Measurements from ENCODE around the gene MAP3K13. TPM values are rescaled to one million over a fixed set of nuclear protein-coding genes. Genes with fewer than 3 reads are reported as not detected.

Gene MAP3K13
- total RNA-seq, 1 donor from 2014 or later = 26.9 TPM

DNA sequence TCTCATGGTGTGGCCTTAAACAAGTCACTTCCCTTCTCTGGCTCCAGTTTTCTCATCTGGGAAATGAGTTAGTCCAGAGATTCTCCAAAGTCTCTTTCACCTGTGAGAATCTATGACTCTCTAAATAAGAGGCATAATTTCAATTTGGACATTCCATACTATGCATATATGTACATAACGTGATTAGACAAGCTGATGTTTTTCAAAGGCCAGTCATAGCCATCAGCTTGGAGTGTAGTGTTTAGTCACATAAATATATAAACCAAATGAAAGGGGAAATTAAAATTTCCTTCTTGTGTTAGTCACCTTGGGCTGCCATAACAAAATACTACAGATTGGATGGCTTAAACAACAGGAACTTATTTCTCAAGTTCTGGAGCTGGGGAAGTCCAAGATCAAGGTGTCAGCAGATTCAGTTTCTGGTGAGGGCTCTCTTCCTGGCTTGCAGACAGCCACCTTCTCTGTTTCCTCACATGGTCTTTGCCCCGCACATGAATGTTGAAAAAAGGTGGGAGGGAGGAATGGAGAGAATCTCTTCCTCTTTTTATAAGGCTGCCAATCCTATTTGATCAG lies 116.5 kb downstream of the MAP3K13 start:
- Mint-ChIP-seq H3K9me3 (ENCODE audit: unreplicated experiment) (no peaks in the 10 kb centered on the region), H3K4me3 (ENCODE audit: unreplicated experiment) (no peak overlapping the region), H3K36me3 (ENCODE audit: unreplicated experiment) (peaks cover 15% of the 10 kb centered on the region), H3K4me1 (ENCODE audit: unreplicated experiment) (no peaks in the 10 kb centered on the region), H3K27ac (ENCODE audit: unreplicated experiment) (no peak overlapping the region), H3K27me3 (ENCODE audit: unreplicated experiment) (no peaks in the 10 kb centered on the region)
- no peak for DNase-seq (ENCODE audit: extremely low spot score, unreplicated experiment)
- TF ChIP-seq, protein P1, sequence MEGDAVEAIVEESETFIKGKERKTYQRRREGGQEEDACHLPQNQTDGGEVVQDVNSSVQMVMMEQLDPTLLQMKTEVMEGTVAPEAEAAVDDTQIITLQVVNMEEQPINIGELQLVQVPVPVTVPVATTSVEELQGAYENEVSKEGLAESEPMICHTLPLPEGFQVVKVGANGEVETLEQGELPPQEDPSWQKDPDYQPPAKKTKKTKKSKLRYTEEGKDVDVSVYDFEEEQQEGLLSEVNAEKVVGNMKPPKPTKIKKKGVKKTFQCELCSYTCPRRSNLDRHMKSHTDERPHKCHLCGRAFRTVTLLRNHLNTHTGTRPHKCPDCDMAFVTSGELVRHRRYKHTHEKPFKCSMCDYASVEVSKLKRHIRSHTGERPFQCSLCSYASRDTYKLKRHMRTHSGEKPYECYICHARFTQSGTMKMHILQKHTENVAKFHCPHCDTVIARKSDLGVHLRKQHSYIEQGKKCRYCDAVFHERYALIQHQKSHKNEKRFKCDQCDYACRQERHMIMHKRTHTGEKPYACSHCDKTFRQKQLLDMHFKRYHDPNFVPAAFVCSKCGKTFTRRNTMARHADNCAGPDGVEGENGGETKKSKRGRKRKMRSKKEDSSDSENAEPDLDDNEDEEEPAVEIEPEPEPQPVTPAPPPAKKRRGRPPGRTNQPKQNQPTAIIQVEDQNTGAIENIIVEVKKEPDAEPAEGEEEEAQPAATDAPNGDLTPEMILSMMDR (IDR thresholded peaks at IDR 0.05) = no peak

DNA sequence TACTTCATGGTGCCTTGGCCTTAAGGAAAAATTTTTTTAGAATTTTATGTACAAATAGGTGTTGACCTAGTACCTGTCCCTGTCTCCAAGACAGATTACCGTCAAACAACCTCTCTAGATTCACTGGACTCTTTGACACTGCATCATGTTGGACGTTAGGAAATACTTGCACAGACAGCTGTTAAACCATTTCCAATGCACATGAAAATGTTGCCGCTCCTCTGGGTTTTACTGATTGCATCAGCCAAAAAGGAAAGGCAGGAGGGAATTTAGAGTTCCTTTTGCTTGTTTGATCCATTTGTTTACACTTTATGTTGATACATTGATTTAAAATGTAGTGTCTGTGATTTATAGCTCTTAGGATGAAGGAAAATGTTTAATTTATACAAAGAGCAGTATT lies 121.4 kb downstream of the MAP3K13 start:
- no peak for DNase-seq (ENCODE audit: extremely low spot score, unreplicated experiment)
- peaks cover 14% of the 10 kb centered on the region for H3K36me3 Mint-ChIP-seq (ENCODE audit: unreplicated experiment)
- H3K27me3 Mint-ChIP-seq (ENCODE audit: unreplicated experiment) = no peaks in the 10 kb centered on the region
- H3K4me3 Mint-ChIP-seq (ENCODE audit: unreplicated experiment) = no peak overlapping the region
- no peak overlapping the region for H3K27ac Mint-ChIP-seq (ENCODE audit: unreplicated experiment)
- no peaks in the 10 kb centered on the region for H3K9me3 Mint-ChIP-seq (ENCODE audit: unreplicated experiment)
- no peaks in the 10 kb centered on the region for H3K4me1 Mint-ChIP-seq (ENCODE audit: unreplicated experiment)
- TF ChIP-seq, protein P1 (IDR thresholded peaks at IDR 0.05) = no peak

- DNase-seq (ENCODE audit: extremely low spot score, unreplicated experiment) = no peak
- Mint-ChIP-seq H3K36me3 (ENCODE audit: unreplicated experiment) (peaks cover 21% of the 10 kb centered on the region), H3K4me3 (ENCODE audit: unreplicated experiment) (no peak overlapping the region), H3K27ac (ENCODE audit: unreplicated experiment) (no peak overlapping the region), H3K9me3 (ENCODE audit: unreplicated experiment) (no peaks in the 10 kb centered on the region), H3K4me1 (ENCODE audit: unreplicated experiment) (no peaks in the 10 kb centered on the region), H3K27me3 (ENCODE audit: unreplicated experiment) (no peaks in the 10 kb centered on the region)
- TF ChIP-seq, protein P1 (IDR thresholded peaks at IDR 0.05) = no peak
Measured at GRCh38 chr3:185486394-185486793, 123.5 kb downstream of the MAP3K13 start.

DNA sequence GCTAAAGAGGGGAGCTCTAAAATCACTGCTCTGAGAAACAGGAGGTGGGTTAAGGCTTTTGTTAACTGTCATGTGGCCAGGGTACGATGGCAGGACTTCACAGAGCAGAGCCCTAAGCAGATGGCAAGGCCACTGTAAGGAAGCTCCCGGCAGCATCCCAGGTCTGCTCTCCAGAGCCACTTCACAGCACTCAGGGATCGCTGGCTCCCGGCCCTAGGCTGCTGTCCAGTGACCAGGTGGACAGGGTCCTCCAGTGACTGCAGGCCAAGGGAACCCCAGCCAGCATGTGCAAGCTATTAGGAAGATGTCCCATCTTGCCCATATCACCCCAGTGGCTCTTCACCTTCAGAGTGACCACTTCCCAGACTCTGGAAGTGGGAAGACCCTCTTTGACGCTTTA lies 125.5 kb downstream of the MAP3K13 start:
- Mint-ChIP-seq H3K27ac (ENCODE audit: unreplicated experiment) (no peak overlapping the region), H3K4me1 (ENCODE audit: unreplicated experiment) (no peaks in the 10 kb centered on the region), H3K9me3 (ENCODE audit: unreplicated experiment) (no peaks in the 10 kb centered on the region), H3K36me3 (ENCODE audit: unreplicated experiment) (peaks cover 16% of the 10 kb centered on the region), H3K27me3 (ENCODE audit: unreplicated experiment) (no peaks in the 10 kb centered on the region), H3K4me3 (ENCODE audit: unreplicated experiment) (no peak overlapping the region)
- DNase-seq (ENCODE audit: extremely low spot score, unreplicated experiment) = no peak
- TF ChIP-seq, protein P1 (IDR thresholded peaks at IDR 0.05) = no peak

- no peak for DNase-seq (ENCODE audit: extremely low spot score, unreplicated experiment)
- H3K36me3 Mint-ChIP-seq (ENCODE audit: unreplicated experiment) = peaks cover 20% of the 10 kb centered on the region
- no peaks in the 10 kb centered on the region for H3K27me3 Mint-ChIP-seq (ENCODE audit: unreplicated experiment)
- TF ChIP-seq, protein P1 (IDR thresholded peaks at IDR 0.05) = no peak
- H3K9me3 Mint-ChIP-seq (ENCODE audit: unreplicated experiment) = no peaks in the 10 kb centered on the region
- no peak overlapping the region for H3K4me3 Mint-ChIP-seq (ENCODE audit: unreplicated experiment)
- H3K4me1 Mint-ChIP-seq (ENCODE audit: unreplicated experiment) = no peaks in the 10 kb centered on the region
- no peak overlapping the region for H3K27ac Mint-ChIP-seq (ENCODE audit: unreplicated experiment)
Measured at GRCh38 chr3:185489462-185489861, 126.5 kb downstream of the MAP3K13 start.
